Activated CD8-positive, alpha-beta memory T cell treated with anti-CD3 and anti-CD28 coated beads, Interleukin-2, amount 50 U/mL, for 1 hour (primary cell): ENCODE results near the gene RAI1.

ENCODE experiments used
- DNase-seq: peaks from one replicate; pipeline ENCODE4 v3.0.0-alpha.2; 2020; ENCODE audit errors: extremely low read depth

The RAI1 gene

DNA sequence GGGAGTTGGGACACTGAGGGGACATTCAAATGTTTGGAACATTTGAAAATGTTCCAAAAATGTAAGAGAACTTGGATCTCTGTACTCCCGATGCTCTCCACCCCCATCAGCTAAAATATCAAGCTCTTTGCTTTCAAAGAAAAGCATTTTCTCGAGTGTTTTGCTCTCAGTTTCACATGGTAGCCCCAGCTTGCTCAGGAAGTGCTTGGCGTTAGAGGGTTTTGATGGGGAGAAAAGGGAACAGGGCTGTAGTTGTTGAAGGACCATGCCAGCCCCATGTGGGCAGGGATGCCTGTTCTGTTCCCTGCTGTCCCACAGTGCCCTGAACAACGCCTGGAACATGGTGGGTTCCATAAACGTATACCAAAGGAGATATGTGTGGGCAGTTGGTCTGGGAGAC is 37.0 kb downstream of the RAI1 start:
- no peak for DNase-seq

DNA sequence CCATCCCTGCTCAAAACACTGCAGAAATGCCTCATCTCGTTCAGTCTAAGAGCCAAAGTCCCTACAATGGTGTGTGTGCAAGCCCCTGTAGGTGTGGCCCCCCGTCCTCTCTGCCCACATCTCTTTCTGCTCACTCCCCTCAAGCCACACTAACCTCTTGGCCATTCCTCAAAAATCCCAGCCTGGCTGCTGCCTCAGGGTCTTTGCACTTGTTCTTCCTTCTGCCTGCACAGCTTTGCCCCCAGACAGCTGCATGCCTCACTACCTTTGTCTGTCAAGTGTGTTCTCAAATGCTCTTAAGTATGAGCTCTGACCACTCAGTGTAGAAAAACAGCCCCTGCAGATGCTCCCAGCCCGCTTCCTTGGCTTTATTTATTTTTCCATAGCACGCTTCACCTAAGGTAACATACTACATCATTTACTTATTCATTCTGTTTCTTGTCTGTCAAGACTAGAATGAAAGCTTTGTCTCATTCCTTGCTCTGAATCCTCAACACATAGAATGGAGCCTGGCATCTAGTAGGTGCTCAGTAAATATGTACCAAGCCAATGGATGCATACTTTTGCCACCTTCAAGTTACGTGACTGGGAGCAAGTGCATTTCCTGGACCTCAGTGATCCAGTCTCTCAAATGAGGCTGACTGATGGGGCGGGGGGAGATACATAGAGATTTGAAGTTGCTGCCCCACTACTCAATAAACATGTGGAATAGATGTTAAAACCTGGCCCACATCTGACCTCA is 38.1 kb downstream of the RAI1 start:
- DNase-seq, result no peak

DNA sequence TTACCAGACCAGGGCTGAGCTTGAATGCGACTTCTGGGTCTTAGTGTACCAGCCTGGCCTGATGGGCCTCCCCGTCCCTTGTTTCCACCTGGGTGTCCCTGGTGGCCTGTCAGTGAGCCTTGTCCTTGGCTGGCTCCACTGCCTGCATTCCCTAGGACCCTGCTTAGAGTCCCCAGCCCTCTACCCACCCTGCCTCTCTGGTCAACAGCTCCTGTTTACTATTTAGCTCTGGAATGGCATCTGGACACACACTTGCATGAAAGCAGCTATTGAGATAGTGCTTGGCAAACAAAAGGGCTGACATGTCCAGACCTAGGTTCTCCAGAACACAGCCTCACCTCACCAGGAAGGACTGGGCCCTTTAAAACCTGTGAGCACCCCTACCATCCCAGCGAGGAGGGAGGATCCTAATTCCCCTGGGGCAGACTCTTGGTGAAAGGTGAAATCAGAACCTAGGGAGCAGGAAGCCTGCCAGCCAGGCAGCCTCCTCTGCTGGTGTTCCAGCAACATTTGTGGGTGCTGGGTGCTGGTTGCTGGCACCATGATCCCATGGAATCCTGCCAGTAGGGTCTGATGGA is 38.8 kb downstream of the RAI1 start:
- DNase-seq, result no peak

DNA sequence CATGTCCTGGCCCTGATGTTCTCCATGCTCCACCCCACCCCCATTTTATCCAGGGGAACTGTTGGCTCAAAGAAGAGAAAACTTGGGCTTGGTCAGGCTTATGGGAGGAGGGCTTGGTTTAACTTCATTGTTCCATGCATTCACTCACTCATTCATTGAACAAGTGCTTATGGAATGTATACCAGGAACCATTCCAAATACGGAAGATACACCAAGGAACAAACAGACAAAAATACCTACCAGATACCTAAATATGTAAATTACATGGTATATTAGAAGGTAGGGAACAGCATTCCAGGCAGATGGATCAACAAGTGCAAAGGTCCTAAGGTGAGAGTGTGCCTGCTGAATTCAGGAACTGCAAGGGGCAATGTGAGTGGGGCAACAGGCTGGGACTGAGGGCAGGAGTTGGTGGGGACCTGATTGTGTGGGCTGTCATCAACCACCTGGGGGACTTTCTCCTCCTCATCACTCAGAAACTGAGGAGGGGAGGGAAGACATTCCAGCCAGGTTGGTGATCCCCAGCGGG is 39.9 kb downstream of the RAI1 start:
- no peak for DNase-seq

DNA sequence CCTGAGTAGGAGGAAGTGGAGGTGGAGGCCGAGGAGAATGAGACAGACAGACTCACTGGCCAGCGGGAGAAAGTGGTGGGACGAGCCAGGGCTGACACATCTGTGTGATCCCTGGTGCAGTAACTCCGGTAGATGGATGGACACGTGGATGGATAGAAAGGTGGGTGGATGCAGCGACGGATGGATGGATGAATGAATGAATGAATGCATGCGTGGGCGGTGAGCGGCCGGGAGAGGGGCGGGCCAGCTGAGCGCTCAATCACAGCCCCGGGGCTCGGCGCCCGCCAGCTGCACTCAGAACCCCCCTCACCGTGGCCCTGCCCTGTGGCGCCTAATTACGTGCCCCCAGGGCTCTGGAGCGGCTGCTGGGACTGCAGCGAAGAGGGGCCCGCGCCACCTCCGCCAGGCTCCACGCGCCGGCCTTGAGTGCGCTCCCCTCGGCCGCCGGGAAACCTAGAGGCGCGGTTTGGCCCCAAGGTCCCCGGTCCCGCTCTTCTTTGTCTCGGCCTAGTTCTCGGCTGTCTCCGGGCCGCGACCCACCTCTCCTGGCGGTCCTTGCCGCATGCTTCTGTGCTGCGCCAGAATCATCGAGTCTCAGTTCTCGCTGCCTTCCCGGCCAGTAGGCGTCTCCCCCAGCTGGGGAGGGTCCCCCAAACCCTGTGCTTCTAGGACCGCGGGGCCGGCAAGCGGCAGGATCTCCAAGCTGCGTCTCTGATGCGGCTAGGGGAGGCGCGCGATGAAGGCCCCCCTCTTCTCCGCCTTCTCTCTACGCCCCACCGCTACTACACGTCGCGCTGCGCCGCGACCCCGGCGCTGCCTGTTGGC is 41.0 kb downstream of the RAI1 start:
- DNase-seq, result no peak

DNA sequence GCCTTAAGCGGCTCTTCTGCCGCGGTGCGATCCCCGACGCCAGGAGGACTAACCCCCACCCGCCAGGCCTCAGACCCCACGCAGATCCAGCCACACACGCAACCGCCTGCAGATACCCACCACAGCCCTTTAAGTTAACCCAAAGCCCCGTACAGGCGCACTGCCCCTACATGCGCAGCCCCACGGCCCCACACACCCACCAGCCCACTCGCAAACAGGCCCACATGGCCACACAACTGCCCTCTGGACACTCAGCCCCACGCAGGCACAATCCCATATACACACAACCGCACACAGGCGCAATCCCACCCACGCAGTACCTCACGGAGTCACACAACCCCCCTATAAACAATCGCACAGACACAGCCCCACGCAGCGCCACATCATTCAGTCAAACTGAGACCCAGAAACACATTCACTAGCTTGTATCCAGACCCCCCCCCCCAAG is 41.7 kb downstream of the RAI1 start:
- no peak for DNase-seq

DNA sequence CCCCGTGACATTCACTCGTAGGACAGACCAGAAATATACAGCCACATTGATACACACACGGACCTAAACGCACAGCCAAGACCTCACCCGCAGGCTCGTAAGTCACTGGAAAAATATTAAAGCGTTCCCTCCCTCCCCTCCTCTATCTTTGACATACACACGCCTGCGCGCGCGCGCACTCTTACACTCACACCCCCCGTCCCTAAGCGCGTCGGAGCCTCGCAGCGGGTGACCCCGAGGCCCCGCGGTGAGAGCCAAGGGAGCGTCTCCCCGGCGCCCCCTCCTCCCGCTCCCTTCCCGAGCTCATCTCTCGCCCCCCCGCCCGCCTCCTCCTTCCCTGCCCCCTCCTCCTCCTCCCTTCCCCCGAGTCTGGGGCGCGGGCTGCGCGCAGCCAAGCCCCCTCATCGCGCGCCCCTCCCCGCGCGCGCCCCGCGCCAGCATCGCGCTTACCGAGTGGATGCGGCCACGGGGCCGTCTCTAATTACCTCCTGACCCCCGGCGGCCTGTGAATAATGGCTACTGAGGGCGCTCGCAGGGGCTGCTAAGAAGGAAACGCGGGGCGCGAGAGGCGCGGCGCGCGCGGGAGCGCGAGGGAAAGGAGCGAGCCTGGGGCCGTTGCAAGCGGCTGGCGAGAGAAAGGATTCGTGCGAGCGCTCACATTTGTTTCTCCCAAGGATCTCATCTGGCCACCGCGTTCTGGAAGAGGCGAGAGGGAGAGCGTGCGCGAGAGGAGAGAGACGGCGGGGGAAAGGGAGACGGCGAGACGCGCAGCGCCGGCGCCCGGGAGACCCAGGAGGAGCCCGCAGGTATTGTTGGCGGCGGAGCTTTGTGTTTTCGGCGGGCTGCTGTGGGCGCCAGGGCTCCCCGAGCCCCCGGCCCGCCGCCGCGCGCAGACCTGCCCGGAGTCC is 42.4 kb downstream of the RAI1 start:
- no peak for DNase-seq

DNA sequence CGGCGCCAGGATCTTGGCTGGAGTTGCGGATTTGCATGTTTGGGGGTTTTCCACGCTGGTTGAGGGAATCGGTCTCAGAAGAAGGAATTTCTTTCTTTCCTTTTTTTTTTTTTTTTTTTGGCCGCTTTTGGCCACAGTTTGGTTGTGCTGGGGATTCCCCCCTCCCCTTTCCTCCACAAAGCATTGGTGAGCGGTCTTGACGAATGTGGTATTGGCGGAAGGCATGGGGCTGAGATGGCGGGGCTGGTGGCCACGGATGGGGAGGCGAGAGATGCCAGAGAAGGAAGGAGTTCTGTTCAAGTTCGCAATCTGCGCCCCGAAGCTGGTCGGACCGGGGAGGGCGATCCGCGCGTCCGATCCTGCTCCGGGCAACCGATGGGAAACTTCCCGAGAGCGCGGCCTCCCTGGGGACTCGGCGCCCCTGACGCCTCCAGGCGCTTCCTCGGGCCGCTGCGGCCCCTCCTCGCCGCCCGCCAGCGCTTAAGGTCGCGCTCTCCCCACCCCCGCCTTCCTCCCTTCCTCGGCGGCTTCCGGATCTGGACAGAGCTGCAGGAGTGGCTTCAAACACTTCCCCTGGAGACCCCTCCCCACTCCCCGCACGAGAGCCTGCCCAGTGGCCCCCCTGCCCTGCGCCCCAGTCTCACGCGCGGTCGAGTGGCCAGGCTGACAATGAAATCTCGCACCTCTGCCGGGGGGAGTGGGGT is 43.2 kb downstream of the RAI1 start:
- DNase-seq, result no peak

DNA sequence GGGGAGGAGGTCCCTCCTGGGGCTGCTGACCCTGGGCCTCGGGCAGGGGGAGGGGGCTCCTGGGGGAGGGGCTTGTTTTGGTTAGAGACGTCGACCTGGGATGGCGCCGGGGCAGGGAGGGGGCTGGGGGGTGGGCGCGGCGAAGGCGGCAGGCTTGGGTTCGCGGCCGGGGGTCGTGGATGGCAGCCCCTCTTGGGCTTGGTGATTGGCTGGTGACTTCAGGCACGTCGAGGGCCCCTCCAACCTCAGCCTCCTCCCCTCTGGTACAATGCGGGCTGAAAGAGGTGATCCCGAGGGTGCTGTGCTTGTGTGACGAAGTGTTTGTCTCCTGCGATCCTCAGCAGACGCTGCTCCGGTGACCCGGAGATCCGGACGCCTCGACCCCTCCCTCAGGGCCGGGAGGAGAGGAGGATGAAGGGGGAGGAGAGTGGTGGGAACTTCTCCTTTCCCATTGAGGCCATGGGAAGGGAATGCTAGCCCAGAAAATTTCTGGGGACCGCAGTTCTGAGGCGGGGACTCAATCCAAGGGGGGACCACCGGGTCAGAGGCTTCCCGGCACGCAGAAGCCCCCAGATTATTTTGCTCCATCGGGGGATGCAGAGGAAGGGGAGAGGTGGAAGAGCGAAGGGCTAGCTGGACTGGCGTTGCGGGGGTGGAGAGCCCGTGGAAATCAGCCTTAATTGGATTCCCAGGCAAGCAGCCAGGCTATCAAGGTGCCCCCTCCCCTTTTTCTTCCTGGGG is 43.9 kb downstream of the RAI1 start:
- no peak for DNase-seq

DNA sequence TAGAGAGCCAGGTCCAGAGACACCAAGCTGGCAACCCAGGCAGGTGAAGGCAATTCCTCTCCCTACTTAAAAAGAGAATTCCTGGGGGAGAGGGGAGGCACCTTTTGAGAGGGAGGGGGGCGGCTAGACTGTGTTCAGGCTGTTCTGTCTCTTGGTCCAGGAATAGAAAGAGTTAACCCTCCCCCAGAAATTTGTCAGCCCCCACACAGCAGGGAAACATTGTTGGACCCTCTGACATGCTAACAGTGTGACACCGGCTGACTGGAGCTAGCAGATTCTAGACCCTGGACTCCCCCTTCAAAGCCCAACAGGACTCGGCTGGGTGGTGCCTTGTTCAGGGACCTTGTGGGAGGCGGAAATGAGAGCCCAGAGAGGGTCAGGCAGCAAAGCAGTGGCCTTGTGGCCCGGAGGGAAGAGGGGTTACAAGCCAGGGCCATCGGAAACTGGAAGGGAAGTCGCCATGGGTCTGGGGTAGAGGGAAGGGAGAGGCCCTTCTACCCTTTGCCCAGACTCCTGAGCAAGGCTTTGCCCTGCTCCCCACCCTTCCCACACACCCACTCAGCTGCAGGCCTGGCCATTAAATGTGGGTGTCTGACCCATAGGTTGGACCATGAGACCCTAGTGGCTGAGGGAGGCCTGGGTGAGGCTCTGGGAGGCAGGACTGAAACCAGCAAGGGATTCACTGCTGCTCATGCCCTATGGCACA is 44.6 kb downstream of the RAI1 start:
- no peak for DNase-seq

DNA sequence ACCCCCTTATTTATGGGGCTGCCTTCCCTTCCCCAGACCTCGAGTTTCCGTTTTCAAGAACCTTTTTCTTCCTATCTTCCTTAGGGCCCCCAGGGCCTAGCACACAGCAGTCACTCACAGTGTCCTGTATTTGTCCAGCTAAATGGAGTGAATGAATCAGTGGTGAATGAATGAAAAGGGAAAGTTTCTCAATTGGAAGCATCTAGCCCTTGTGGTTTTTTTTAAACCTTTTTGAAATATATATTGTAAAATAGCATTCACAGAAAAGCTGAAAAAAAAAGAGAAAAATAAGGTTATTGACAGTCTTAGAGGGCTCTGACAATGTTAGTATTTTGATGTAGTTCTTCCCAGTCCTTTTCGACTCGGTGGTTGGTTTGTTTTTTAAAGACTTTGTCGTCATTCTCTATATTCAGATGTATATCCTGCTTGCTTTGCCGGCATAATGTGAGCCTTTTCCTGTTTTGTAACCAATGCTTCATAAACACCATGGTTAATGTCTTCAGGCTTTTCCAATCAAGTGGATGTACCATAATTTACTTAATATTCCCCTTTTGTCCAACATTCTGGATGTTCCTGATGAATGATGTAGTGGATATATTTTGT is 45.3 kb downstream of the RAI1 start:
- no peak for DNase-seq

DNA sequence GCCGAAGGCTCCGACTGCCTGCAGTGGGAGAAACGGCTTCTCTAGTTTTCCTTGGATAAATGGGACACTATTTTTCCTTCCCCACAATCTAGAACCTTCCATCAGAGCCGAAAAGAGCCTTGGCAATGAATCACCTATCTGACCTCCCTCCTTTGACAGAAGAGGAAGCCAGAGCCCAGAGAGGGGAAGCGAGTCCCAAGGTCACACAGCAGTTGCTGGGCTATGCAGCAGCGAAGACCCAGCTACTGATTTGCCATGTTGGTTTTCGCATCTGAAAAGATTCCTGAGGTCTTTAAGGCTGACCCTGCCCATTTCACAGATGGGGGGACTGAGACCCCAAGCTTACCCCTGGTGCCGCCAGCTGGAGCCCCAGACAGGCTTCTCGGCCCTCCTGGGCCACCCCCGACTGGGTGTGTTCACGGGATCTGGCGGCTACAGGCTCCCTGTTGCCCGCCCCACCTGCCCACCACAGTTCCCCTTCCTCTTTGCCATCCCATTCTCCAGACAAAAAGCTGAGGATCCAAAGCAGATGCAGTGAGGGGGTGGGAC is 45.9 kb downstream of the RAI1 start:
- DNase-seq, result no peak

DNA sequence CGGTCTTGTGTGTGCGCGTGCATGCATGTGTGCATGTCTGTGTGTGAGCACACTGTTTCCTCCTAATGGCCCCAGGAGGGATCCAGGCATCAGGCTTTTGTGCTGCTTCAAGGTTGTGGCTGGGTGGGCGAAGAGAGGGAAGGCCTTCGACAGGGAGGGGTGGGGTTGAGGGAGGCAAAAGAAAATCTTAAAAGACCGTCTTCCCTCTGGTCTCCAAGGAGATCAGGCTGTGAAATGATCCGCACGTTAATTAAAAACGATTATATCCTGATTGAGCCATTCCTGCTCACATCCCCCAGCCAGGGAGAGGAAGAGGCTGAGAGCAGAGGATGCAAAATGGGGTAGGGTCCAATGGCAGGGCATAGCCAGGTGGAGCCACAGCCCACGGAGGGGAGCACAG is 46.9 kb downstream of the RAI1 start:
- DNase-seq, result no peak

DNA sequence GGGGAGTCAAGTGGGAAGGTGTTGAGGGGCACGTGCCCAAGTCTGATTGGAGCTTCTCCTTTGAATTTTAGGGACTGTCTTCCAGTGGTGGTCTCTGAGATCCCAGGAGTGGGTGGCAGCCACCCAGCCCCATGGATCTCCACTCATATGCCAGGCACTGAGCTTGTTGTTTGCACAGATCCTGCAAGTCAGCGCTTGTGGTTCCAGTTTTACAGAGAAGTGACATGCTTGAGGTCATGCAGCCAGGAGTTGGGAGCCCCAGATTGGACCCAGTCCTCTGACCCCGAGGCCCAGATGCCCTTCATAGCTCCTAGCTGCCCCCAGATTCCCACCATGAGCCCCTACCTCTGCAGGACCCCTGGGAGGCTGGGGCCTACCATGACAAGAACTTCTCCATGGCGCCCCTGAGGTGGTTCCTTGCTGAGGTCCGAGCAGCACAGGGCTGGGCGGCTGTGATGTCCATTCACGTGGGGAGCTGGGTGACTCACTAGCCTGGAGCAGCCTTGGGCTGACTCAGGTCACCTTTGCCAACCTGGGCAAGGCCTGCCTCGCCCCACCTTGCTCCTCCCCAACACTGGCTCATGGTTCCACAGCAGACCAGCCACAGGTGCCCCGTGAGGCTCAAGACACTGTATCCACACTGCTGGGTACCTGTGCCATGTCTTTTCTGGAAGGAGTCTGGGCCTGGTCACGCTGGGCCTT is 47.4 kb downstream of the RAI1 start:
- no peak for DNase-seq

DNA sequence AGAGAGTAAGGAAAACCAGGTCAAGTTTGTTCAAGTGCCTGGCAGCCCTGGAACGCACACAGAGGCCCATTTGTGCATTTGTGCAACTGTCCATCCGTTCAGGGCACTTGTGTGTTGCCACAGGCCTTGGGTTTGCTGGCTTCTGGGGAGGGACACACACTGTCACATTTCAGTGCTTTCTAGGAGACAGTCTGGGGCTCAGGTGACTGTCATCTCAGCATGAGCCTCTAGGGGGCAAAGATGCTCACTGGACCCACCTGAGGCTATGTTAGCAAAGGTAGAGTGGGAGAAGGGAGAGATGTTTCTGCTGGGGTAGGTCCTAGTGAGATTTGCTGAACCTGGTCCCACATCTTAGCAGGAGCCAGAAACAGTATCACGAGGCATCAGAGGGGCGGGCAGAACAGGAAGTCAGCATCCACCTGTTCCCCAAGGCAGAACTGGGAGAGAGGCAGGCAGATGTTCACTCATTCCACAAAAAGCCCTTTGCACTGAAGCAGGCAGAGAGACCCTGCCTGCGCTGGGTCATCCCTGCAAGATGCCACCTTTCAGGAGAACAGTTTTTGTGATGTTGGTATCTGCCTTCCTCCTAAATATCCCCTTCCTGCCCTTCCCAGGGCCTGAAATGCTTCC is 48.5 kb downstream of the RAI1 start:
- DNase-seq, result peak; percentile 31

DNA sequence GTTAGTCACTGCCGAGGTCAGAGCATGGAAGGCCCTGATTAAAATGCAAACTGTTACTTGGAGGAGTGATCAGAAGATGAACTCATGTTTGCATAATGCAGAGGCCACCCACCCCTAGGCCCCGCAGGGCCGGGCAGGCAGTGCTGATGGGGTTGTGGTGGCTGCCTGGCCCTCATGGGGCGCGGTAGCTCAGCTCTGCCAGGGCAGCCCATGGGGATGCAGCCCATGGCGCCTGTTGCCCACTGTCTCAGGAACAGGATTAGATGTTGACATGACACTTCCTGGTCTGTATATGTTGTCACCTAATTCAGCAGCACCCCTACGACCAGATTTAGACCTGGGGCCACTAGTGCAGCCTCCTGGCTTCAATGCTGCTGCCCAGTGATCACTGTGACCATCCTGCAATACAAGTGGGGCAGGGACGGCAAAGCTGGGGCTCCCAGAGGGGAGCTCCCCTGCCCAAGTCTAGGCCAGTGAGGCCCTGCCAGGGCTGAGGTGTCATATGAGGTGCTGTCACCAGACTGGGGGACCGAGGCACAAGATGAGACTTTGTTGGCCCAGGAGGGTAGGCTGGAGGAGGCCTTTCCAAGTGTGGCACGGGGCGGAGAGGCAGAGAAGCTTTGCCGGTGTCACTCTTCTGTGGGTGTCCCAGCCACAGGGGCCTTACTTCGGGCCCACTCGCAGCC is 49.1 kb downstream of the RAI1 start:
- DNase-seq, result no peak

DNA sequence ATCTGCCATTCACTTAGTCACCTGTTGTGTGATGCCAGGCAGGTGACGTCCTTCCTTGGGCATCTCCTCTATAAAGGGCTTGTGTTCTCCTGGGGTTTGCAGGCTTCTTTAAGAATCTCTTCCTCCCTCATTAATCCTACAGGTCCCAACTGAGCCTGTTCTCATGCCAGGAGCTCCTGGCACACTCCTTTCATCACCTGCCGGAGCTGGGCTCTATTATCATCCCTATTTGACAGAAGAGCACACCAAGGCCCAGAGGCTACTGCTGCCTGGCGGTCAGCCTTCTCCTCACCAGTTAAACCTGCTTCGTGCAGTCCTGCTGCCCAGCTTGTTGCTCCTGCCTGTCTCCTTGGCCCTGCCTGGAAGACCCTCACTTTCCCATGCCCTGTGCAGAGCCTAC is 51.2 kb downstream of the RAI1 start:
- no peak for DNase-seq
